HG03159 (cell line): ENCODE results near the gene RTP3.

Source experiments
- ATAC-seq: cut with Tn5 transposase; IDR thresholded peaks from one replicate; pipeline ENCODE4 v1.9.1; 2021; ENCODE audit warnings: mild to moderate bottlenecking, moderate library complexity; ENCODE audit not compliant: unreplicated experiment

Gene RTP3

GRCh38 chr3:46497556-46498265 is at the start of gene RTP3:
TSS of gene RTP3 (plus strand) at chr3:46497976. CDS start at chr3:46498063, 87 bp downstream.
- no peak for ATAC-seq

- no peak for ATAC-seq
Observed at GRCh38 chr3:46448721-46449120, 49.1 kb upstream of the RTP3 start.

- ATAC-seq: no peak
Observed at GRCh38 chr3:46449755-46450552, 47.8 kb upstream of the RTP3 start.

- ATAC-seq: no peak
Observed at GRCh38 chr3:46453526-46454208, 44.1 kb upstream of the RTP3 start.

GRCh38 chr3:46454209-46454595 is 43.6 kb upstream of the RTP3 start:
- ATAC-seq: no peak

GRCh38 chr3:46454606-46455005 is 43.2 kb upstream of the RTP3 start:
- no peak for ATAC-seq

- no peak for ATAC-seq
Observed at GRCh38 chr3:46455231-46456115, 42.3 kb upstream of the RTP3 start.

GRCh38 chr3:46456118-46456517 is 41.7 kb upstream of the RTP3 start:
- ATAC-seq: no peak

GRCh38 chr3:46460051-46460450 is 37.7 kb upstream of the RTP3 start:
- no peak for ATAC-seq

- ATAC-seq: no peak
Observed at GRCh38 chr3:46462111-46462510, 35.7 kb upstream of the RTP3 start.

- no peak for ATAC-seq
Observed at GRCh38 chr3:46462511-46462910, 35.3 kb upstream of the RTP3 start.

- ATAC-seq: no peak
Observed at GRCh38 chr3:46463120-46463867, 34.5 kb upstream of the RTP3 start.

- ATAC-seq: no peak
Observed at GRCh38 chr3:46463868-46464241, 33.9 kb upstream of the RTP3 start.

GRCh38 chr3:46464326-46465195 is 33.2 kb upstream of the RTP3 start, which contains the start of gene LTF:
TSS of gene LTF (minus strand) at chr3:46464905. CDS start at chr3:46464867, 38 bp downstream.
- no peak for ATAC-seq

- no peak for ATAC-seq
Observed at GRCh38 chr3:46465196-46465520, 32.6 kb upstream of the RTP3 start.

- ATAC-seq: no peak
Observed at GRCh38 chr3:46466273-46466672, 31.5 kb upstream of the RTP3 start.

GRCh38 chr3:46466871-46467403 is 30.8 kb upstream of the RTP3 start:
- no peak for ATAC-seq

GRCh38 chr3:46467562-46467961 is 30.2 kb upstream of the RTP3 start:
- no peak for ATAC-seq
